GM19397 (cell line): Measurements from ENCODE around the gene RCBTB2.

Source experiments
- ATAC-seq: cut with Tn5 transposase; IDR thresholded peaks from one replicate; pipeline ENCODE4 v1.9.1; 2021; ENCODE audit warnings: mild to moderate bottlenecking, moderate library complexity; ENCODE audit not compliant: unreplicated experiment

Gene RCBTB2

DNA sequence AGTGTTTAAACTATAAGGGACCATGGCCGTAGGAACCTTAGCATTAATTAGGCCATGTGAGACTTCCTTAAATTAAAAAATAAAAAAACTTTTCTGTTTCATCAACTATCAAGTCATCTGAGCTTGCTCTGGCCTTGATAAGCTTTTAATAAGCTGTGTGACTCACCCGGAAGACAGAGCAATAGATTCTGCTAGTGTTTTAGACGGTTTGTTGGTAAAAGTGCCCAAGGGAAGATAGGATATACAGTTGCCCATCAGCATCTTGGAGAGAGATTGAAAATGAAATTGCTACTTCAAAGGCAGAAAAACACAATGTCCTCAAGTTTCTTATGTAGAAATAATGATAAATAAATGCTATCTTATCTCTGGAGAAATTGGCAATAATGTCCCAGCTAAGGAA is 31.2 kb upstream of the RCBTB2 start:
- ATAC-seq, result no peak

DNA sequence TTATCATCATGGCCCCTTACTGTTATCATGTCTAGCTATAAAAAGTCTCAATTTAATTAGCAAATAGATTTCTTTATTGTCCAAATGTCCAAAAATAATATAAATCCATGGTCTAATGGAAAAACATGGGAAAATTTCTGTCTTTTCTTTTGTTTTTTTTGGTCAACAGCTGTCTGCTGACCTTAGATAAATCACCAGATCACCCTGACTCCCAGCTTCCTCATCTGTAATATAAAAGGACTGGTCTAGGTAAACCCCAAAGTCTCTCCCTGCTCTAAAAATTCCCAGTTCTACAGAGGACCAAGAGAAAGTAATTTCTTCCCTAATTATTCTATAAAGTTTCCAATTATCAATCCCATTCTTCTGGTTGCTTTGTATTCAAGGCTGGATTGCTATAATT is 30.7 kb upstream of the RCBTB2 start:
- ATAC-seq, result no peak

DNA sequence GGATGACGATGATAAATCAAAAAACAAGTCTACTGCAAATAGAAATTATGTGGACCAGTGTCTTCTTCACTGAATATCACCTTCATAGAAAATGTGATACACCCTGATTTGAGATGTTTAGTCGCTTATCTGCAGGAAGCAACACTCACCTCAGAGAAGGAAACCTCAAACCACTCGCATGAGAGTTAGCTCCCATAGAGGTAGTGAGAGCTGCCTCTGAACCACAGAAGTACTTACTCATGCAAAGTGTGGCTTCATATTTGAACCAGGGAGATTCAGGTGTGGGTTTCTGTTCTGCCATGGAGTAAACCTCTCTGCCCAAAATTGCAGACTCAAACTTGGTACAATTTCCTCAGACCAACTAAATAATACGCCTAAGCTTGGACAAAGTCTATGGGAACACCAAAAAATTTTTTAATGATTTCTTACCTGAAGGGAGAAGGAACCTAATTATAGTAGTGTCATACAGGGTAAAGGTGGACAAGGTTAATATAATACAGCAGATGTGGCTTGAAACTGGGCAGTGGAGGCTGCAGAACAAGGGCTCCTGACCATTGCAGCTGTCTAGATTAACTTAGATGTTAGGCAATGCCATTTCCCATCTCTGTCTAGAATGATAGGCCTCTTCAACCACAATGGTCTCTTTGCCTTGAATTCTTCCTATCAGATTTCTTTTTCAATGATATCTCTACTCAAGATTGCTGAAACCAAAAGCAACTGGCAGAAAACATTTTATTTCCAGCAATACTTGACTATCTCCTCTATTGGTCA is 29.6 kb upstream of the RCBTB2 start:
- peak; percentile 98 for ATAC-seq

DNA sequence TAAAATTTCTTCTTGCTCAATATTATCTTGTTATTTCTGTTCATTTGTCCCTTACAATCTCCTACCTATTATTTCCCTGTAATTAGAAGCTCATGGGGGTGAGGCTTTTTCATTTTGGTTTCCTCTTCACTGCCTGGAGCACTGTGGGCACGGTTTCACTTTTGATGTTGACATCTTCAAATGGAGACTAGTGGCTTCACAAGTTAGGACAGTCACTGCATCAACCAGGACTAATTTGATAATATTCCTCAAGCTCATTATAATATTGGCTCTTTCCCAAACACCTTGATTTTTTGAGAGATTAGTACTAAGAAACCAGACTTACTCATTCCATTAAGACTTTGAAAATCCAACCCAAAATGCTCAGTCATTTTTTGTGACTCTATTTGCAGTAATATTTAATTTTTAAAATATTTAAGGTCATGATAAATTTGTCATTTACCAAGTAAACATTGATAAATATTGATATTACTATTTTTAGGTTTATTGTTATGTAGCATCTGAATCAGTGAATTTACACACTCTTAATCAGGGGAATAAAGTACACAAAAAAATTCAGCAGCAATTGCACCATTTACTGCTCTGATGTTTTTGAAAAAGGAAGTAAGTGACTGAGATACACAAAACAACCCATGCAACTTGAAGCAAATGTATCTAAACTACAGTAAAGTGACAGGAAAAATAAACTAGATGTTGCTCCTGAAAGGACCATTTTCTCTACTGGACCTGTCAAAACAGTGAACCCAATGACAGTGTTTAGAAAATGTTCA is 28.8 kb upstream of the RCBTB2 start:
- ATAC-seq, result peak; percentile 21

DNA sequence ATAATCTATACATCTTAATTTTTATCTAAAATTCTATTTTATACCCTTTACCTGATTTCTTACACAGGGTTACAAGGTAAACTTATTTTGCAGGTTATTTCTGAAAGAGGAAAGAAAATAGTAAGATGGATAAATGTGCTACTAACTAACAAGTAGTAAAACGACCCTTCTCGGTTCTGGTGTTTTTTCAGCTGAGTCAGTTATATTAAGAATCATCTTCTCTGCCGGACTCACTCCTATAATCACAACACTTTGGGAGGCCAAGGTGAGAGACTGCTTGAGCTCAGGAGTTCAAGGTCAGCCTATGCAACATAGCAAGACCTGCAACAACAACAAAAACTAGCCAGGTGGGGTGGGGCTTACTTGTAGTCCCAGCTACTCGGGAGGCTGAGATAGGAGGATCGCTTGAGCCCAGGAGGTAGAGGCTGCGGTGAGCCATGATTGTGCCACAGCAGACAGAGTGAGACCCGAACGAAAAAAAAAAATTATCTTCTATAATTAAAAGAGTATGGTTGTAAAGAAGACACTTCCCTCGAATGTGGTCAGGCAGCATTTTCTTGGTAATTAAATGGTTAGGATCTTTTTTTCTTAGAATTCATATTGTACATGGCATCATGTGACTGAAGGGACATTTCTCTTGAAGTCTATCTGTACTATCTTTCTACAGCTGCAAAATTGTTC is 27.9 kb upstream of the RCBTB2 start:
- no peak for ATAC-seq

DNA sequence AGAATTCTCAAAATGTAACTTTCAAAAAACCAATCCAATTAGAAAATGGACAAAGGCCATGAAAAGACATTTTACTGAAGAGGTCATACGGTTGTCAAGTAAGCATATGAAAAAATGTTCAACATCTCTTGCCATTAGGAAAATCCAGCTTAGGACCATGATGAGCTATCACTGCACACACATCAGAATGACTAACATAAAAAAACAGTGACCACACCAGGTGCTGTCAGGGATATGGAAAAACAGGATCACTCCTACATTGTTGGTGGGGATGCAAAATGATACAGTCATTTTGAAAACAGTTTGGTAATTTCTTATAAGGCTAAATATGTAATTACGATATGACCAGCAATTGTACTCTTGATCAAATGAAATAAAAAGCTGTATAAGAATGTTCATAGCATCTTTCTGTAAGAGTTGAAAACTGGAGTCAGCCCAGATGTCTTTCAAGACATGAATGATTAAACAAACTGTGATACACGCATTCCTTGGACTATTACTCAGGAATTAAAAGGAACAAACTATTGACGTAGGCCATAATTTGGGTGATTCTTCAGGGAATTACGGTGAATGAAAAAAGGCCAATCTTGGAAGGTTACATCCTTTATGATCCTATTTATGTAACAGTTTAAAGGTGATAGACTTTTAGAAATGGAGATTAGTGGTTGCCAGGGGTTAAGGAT is 26.9 kb upstream of the RCBTB2 start:
- no peak for ATAC-seq

DNA sequence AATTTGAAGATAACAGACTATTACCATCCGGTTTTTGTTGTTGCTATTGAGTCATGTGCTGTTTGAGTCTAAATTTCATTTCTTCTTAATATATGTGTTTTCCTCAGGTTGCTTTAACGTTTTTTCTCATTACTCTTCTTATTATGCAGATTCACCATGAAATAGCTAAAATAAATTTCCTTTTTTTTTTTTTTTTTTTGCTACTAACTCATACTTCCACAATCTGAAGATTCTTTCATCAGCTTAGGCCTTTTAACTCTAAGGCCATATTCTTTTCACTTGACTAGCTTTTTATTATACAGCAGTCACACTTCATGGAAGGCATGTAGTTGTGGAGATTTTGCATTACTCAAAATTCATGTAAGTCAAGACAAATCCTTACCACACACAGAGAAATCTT is 23.9 kb upstream of the RCBTB2 start:
- ATAC-seq, result no peak

DNA sequence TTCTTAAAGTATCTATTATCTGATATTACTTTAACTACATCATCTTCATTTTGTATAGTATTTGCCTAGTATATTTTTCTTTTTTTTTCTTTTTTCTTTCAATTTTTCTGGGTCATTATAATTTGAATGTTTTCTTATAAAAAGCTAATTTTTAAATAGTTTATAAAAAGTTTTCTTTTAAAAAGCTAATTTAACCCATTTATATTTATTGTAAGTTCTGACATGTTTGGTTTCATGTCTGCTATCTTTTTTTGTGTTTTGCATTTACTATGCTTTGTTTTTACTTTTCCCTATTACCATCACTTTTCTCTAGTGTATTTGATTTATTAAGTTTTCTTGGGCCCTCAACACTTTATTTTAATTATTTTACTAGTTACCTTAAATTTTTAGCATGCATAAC is 22.6 kb upstream of the RCBTB2 start:
- ATAC-seq, result no peak

DNA sequence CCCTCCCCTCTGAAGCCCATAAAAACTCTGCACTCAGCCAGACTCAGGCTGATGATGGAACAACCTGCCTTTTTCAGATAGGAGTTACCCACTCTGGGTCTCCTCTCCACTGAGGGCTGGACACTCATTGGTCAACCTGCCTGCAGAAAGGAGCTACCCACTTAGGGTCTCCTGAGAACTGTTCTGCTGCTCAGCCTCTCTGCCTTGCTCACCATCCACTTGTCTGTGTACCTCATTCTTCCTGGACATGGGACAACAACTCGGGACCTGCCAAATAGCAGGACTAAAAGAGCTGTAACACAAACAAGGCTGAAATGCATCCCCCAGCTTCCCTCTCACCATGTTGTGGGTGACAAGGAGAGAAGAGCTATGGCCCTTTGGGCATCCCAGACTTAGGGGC is 18.4 kb upstream of the RCBTB2 start:
- ATAC-seq, result no peak

DNA sequence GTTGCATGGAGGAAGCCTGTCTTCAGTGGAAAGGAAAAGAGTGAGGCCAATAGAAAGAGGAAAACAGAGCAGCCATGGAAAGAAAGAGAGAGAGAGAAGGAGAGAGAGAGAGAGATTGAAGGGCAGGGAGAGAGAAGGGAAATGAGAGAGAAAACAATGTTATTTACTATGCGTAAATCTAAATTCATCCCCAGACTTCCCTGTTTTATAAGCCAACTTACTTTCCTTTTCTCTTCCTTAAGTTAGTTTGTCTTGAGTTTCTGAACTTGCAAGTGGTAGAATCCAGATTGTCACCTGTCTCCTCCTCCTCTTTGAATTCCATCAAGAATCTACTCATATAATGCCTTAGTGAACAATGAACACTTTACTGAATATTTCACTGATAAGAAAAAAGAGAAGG is 16.8 kb upstream of the RCBTB2 start:
- no peak for ATAC-seq

DNA sequence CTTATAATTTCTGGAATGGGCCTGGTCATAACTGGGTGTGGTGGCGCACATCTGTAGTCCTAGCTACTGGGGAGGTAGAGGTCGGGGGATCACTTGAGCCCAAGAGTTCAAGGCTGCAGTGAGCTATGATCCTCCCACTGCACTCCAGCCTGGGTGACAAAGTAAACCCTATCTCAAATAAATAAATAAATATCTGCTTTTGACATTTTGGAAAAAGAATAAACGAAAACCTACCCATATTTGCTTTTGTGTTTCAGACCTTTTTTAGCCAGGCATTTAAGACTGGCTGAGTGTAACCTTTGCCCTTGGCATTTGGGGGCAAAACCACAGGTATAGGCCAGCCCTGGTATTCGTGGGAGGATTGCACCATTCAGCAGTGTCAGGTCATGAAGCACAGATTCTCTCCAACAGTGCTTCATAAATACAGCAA is 14.8 kb upstream of the RCBTB2 start:
- no peak for ATAC-seq

DNA sequence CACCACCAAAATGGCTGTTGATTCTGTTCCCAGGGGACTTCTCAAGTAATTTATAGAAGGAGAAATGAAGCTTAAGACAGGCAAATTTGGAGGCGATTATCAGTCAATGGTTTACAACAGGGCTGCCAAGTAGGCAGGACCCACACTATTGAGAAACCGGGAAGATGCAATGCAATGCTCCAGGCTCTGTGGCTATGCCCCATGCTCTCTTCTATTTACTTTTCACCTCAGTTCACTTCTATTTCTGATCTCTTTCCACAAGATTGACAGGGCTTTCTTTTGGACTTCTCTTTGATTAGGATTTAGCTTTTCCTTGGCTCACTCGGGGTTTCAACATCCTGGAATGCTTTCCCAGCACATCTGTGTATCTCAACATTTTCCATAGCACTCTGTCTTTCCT is 12.7 kb upstream of the RCBTB2 start:
- no peak for ATAC-seq

DNA sequence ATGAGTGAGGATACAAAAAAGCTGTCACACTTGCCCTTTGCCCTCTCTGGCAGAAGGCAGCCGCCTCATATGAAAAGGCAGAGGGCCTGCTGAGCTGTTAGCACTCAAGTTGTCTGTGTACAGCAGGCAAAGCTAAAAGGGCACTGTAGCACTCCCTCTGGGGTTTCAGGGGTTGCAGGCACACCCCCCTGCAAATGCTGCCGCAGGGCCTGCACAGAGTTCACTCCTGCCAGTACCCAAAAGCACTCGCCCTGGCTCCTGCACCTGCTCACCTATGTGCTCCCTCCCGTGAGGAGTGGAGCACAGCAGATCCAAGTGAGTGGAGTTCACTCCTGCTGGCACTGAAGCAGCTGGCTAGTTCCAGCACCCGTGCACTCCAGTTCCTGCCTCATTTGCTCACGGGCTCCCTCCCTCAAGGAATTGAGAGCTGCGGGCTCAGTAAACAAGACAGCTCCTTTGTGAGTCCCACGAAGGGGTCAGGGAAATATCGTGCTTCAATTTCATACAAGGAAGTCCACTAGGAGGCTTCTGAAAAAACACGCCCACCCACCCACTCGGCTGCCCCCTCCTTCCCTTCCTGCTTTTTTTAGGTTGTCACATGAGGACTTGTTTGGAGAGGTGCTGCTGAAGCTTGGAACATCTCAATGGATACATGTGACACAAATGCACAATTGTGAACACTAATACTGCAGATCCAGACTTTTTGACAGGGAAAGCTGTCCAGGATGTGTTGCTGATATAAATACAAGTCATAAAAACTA is 9.9 kb upstream of the RCBTB2 start:
- peak; percentile 84 for ATAC-seq

DNA sequence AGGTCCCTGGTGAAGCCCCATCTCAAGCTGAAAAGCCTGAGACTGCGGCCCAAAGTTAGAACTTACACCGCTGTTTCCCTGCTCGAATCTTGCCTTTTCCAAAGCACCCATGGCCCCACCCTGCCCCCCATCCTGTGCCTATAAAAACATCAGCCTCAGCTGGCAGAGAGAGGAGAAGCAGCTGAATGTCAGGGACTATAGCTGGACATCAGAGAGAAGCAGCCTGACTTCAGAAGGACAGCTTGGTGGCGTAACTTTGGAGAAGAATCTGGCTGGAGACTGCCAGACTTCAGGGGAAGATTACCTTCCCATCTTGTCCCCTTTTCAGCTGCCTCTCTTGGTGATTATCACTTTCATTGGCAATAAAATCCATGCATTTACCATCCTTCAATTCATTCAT is 9.3 kb upstream of the RCBTB2 start:
- ATAC-seq, result no peak

DNA sequence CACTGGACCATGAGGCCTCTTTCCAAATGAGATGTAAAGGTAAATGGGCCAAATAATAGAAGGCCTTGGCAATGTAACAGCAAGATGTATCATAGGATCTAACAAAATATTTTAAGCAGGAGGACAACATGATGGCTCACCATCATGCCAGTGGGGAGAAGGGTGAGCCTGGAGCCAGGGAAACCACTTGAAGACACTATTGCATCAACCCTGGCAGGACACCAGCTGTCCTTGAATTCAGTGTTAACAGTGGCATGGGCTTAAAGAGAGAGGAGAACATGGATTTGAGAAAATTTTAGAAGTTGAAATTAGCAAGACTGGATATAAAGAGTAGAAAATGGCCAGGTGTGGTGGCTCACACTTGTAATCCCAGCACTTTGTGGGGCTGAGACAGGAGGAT is 6.7 kb upstream of the RCBTB2 start:
- no peak for ATAC-seq

DNA sequence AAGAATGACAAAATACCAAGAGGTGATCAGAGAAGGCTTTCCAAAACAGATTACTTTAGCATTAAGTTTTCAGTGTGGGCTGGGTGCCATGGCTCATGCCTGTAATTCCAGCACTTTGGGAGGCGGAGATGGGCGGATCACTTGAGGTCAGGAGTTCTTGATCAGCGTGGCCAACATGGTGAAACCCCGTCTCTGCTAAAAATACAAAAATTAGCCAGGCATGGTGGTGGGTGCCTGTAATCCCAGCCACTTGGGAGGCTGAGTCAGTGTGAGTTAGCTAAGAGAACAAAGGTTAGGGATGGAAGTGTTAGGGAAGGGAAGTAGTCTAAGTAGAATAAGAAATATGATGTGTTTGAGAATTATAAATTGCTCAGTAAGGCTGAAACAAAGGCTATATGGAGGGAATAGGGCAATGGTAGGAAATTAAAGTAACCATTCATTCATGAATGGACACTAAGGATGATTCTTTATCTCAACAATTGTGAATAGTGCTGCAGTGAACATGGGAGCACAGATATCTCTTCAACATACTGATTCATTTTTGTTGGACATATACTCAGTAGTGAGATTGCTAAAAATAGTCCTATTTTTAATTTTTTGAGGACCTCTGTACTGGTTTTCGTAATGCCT is 3.9 kb upstream of the RCBTB2 start:
- ATAC-seq, result no peak

DNA sequence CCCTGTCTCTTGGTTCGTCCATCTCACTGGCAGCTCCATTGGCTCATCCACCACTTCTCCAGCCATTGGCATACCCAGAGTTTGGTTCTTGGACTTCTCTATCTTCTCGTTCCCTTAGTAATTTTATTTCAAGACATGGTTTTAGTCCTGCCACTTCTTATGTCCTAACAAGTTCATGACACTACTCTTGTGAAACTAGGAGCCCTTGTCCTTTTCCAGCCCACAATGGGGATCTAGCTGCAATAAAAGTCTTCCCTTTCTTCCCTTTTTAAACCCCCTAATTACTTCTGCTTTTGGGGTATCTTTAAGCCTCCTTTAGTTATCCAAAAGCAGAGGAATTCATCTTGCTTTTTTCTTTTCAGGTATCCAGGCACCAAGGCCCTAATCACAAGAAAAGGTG is 2.9 kb upstream of the RCBTB2 start:
- no peak for ATAC-seq

DNA sequence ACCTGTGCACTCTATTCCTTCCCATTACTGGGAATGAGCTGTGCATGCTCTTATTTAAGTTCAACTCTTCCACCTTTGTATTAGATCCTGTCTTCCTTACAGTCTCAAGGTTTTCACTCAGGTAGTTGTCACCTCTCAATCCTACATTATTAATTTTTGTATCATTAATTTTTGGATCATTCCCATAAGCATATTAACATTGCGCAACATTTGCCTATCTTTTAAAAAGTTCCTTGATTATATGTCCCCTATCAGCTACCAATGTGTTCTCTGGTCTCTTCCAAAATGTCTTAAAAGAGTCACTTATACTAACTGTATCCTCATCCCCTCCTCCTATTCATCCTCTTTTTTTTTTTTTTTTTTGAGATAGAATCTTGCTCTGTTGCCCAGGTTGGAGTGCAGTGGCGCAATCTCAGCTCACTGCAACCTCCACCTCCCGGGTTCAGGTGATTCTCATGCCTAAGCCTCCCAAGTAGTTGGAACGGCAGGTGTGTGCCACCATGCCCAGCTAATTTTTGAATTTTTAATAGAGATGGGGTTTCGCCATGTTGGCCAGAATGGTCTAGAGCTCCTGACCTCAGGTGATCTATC is 2.1 kb upstream of the RCBTB2 start:
- ATAC-seq, result no peak

DNA sequence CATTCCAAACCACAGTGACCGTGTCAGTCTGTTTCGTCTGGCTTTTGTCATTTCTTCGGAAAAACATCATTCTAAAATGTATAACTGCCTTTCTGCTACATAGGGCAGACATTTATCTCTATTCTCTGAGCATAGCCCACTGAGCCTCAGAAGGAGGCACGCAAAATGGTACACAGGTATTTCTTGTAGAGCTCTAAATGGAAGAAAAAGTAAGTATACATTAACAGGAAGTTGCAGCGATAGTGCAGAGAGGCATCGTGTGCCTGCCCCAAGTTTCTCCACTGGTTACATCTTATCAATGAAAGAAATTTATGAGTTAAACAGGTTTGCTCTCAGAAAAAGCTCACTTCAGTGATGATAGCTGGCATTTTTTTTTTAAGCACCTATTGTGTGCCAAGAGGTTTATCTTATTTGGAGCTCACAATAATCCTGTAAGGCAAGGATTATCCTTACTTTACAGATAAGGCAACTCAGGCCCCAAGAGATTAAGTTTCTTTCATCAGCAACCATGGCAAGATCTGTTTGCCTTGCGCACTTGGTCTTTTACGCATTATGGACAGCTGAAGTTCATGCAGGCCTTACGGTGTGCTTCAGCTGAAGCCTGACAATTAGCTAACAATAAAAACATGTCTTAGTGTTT is 1.2 kb upstream of the RCBTB2 start:
- ATAC-seq, result no peak

DNA sequence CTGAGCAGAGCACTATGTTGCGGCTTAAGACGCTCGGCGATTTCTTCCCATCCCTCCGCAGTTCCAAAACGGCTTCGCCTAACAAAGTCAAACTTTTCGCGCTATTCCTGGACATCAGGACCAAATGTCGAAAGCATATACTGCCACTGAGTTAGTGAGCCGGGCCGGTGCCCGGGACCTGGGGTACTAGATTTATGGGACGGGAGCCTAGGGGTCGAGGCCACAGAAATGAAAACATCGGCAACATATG is 699 bp downstream of the RCBTB2 start:
- ATAC-seq, result no peak
